ENCODE data around the gene GALNS.
"Not testable (repeated sequence)": the region's sequence is repeated elsewhere in the genome, so short reads cannot be mapped to it uniquely, and the experiment has no call there.

The GALNS gene

GRCh38 chr16:88780142-88781062, 76.3 kb downstream of the GALNS start:
- no peak for DNase-seq

- no peak for DNase-seq
These were observed 77.2 kb downstream of the GALNS start for GRCh38 chr16:88779406-88780141.

GRCh38 chr16:88778541-88779065, 78.1 kb downstream of the GALNS start:
- no peak for DNase-seq

- DNase-seq, result no peak
These were observed 78.5 kb downstream of the GALNS start for GRCh38 chr16:88778271-88778525.

GRCh38 chr16:88777471-88778270, 79.1 kb downstream of the GALNS start:
- DNase-seq, result no peak

GRCh38 chr16:88775825-88776224, 80.9 kb downstream of the GALNS start:
- no peak for DNase-seq

- no peak for DNase-seq
These were observed 82.0 kb downstream of the GALNS start for GRCh38 chr16:88774544-88775393.

- no peak for DNase-seq
These were observed 82.9 kb downstream of the GALNS start for GRCh38 chr16:88773812-88774291.

GRCh38 chr16:88772871-88773811, 83.6 kb downstream of the GALNS start:
- no peak for DNase-seq

- DNase-seq, result not testable (repeated sequence)
These were observed 85.0 kb downstream of the GALNS start for GRCh38 chr16:88771781-88772180.

GRCh38 chr16:88771294-88771772, 85.4 kb downstream of the GALNS start:
- no peak for DNase-seq

- DNase-seq, result no peak
These were observed 86.1 kb downstream of the GALNS start for GRCh38 chr16:88770461-88771293.

- DNase-seq, result no peak
These were observed 86.9 kb downstream of the GALNS start for GRCh38 chr16:88769617-88770460.

- no peak for DNase-seq
These were observed 88.5 kb downstream of the GALNS start for GRCh38 chr16:88768071-88768783.

GRCh38 chr16:88767546-88768070, 89.1 kb downstream of the GALNS start:
- no peak for DNase-seq

- no peak for DNase-seq
These were observed 89.8 kb downstream of the GALNS start for GRCh38 chr16:88766975-88767374.

GRCh38 chr16:88764913-88765349, 91.8 kb downstream of the GALNS start:
- DNase-seq, result no peak

GRCh38 chr16:88764080-88764479, 92.7 kb downstream of the GALNS start:
- DNase-seq, result no peak

All from NCI-H2081 treated with DMSO at 0.1 percent for 48 hours (cell line).